PC-9 (cell line): ENCODE data around the gene KLRC1. TPM values are rescaled to one million over a fixed set of nuclear protein-coding genes. Genes with fewer than 3 reads are reported as not detected.

Experiments
- BruUV-seq: library from RNA; stranded (reverse); fragments of 400-500 nt; replicated peaks from 2 replicates; lab custom pipeline; 2021; lab: Mats Ljungman, UMichigan
- CTCF ChIA-PET: fragments of 300-600 bp; sonication (Branson Sonifier 250); formaldehyde crosslinking; loops from one replicate; lab custom pipeline; 2022; ENCODE audit warnings: antibody characterized with exemption; lab: Charles Lee
- POLR2A ChIA-PET: fragments of 300-600 bp; sonication (Branson Sonifier 250); formaldehyde crosslinking; loops from one replicate; lab custom pipeline; 2022; ENCODE audit warnings: antibody characterized with exemption; ENCODE audit not compliant: unreplicated experiment; lab: Charles Lee
- DNase-seq, 2 experiments: peaks; one replicate each; pipeline versions ENCODE4 v3.0.0 to v3.0.0-alpha.2; 2015 to 2022; ENCODE audit warnings: mixed read lengths in 1 of 2
- H2AFZ ChIP-seq: fragments of 200-600 bp; sonication (generic); 2 replicates; pipeline ENCODE4 v1.8.1; 2017; ENCODE audit warnings: antibody characterized with exemption
- H3F3A ChIP-seq: fragments of 200-600 bp; sonication (generic); 2 replicates; pipeline ENCODE4 v1.8.1; 2017; ENCODE audit warnings: antibody characterized with exemption, mild to moderate bottlenecking, low read depth; ENCODE audit not compliant: insufficient read depth
- H3K27ac ChIP-seq: fragments of 200-600 bp; sonication (generic); 2 replicates; pipeline ENCODE4 v1.6.1; 2016; ENCODE audit warnings: mixed run types
- H3K27me3 ChIP-seq: fragments of 200-600 bp; sonication (generic); 2 replicates; pipeline ENCODE4 v1.6.1; 2016; ENCODE audit warnings: low read depth, mixed run types; ENCODE audit not compliant: insufficient read depth
- H3K36me3 ChIP-seq: fragments of 200-600 bp; sonication (generic); 2 replicates; pipeline ENCODE4 v1.6.1; 2016; ENCODE audit warnings: low read depth, mixed run types
- H3K4me1 ChIP-seq: fragments of 200-600 bp; sonication (generic); replicated peaks from 2 replicates; pipeline ENCODE4 v1.6.1; 2016; ENCODE audit warnings: mixed run types; ENCODE audit not compliant: insufficient read depth
- H3K4me2 ChIP-seq: fragments of 200-600 bp; sonication (generic); 2 replicates; pipeline ENCODE4 v1.6.1; 2017; ENCODE audit warnings: mixed run types
- H3K4me3 ChIP-seq: fragments of 200-600 bp; sonication (generic); 2 replicates; pipeline ENCODE4 v1.6.1; 2016; ENCODE audit warnings: mixed run types
- H3K79me2 ChIP-seq: fragments of 200-600 bp; sonication (generic); 2 replicates; pipeline ENCODE4 v1.6.1; 2017; ENCODE audit warnings: low read depth, mixed run types
- H3K9me2 ChIP-seq: fragments of 200-600 bp; sonication (generic); 2 replicates; pipeline ENCODE4 v1.8.1; 2017; ENCODE audit warnings: mild to moderate bottlenecking; ENCODE audit not compliant: insufficient read depth
- H3K9me3 ChIP-seq: fragments of 200-600 bp; sonication (generic); 2 replicates; pipeline ENCODE4 v1.8.1; 2016; ENCODE audit warnings: low read depth; ENCODE audit not compliant: insufficient read depth
- H4K20me1 ChIP-seq: fragments of 200-600 bp; sonication (generic); 2 replicates; pipeline ENCODE4 v1.8.1; 2017; ENCODE audit not compliant: insufficient read depth
- EZH2 ChIP-seq: fragments of 200-600 bp; sonication (generic); IDR thresholded peaks from 2 replicates; pipeline ENCODE4 v1.8.0; 2017; ENCODE audit warnings: antibody characterized with exemption, low read depth
- intact Hi-C: fragments of 100-400 bp; cut with micrococcal nuclease; formaldehyde crosslinking; loops from one replicate; pipeline ENCODE4 v1.10.0; 2022; ENCODE audit not compliant: unreplicated experiment
- total RNA-seq: library from RNA; stranded (reverse); gene quantifications from 2 replicates; pipeline ENCODE4 v1.2.3, GENCODE V29; 2021
- TF ChIP-seq, protein P1 (sequence below): fragments of 200-600 bp; sonication (generic); conservative IDR thresholded peaks from 2 replicates; pipeline ENCODE4 v1.6.1; 2017; ENCODE audit warnings: mixed run types, antibody characterized with exemption, mild to moderate bottlenecking, moderate library complexity

Gene KLRC1
- total RNA-seq, 1 experiment from 2014 or later, result not detected

DNA sequence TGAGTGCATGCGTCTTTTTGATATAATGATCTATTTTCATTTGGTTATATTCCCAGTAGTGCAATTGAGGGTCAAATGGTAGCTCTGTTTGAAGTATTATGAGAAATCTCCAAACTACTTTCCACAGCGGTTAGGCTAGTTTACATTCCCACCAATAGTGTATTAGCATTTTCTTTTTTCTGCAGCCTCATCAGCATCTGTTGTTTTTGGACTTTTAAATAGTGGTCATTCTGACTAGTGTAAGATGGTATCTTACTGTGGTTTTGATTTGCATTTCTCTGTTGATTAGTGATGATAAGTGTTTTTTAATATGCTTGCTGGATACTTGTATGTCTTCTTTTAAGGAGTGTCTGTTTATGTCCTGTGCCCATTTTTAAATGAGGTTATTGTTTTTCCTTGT lies 3.7 kb upstream of the KLRC1 start:
- TF ChIP-seq, protein P1, sequence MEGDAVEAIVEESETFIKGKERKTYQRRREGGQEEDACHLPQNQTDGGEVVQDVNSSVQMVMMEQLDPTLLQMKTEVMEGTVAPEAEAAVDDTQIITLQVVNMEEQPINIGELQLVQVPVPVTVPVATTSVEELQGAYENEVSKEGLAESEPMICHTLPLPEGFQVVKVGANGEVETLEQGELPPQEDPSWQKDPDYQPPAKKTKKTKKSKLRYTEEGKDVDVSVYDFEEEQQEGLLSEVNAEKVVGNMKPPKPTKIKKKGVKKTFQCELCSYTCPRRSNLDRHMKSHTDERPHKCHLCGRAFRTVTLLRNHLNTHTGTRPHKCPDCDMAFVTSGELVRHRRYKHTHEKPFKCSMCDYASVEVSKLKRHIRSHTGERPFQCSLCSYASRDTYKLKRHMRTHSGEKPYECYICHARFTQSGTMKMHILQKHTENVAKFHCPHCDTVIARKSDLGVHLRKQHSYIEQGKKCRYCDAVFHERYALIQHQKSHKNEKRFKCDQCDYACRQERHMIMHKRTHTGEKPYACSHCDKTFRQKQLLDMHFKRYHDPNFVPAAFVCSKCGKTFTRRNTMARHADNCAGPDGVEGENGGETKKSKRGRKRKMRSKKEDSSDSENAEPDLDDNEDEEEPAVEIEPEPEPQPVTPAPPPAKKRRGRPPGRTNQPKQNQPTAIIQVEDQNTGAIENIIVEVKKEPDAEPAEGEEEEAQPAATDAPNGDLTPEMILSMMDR, result no peak
- TF ChIP-seq EZH2, result no peak
- DNase-seq, result no peak
- H3K9me3 ChIP-seq, result no peaks in the 10 kb centered on the region
- H2AFZ ChIP-seq, result no peak overlapping the region
- ChIA-PET POLR2A (no interaction called here), CTCF (no interaction called here)
- H3F3A ChIP-seq, result no peaks in the 10 kb centered on the region
- no TSS peak for BruUV-seq
- intact Hi-C loops, result no loop called here
- H3K36me3 ChIP-seq, result no peaks in the 10 kb centered on the region
- H4K20me1 ChIP-seq, result no peaks in the 10 kb centered on the region
- no peak overlapping the region for H3K27ac ChIP-seq
- H3K79me2 ChIP-seq, result no peaks in the 10 kb centered on the region
- no peak overlapping the region for H3K4me3 ChIP-seq
- no peaks in the 10 kb centered on the region for H3K27me3 ChIP-seq
- H3K9me2 ChIP-seq, result no peaks in the 10 kb centered on the region
- H3K4me1 ChIP-seq, result 0 out of 2 replicates have a peak, but pooled peaks cover 4% of the 10 kb centered on the region
- H3K4me2 ChIP-seq, result no peak overlapping the region

DNA sequence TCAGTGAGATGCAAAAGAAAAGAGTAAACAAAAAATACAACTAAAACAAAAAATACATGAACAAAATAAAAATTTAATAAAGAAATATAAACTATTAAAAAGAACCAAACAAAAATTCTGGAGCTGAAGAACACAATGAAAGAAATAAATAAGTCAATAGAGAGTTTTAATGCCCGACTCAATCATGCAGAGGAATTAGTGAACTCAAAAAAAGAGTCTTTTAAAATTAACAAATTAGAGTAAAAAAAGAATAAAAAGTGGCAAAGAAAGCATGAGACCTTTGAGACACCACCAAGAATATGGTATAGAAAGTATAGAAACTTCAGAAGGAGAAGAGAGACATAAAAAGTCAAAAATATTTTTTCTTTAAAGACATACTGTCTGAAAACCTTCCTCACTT lies 2.6 kb upstream of the KLRC1 start:
- POLR2A ChIA-PET, result no interaction called here
- H3K36me3 ChIP-seq, result no peaks in the 10 kb centered on the region
- no peaks in the 10 kb centered on the region for H3K79me2 ChIP-seq
- H3K4me2 ChIP-seq, result no peak overlapping the region
- H2AFZ ChIP-seq, result no peak overlapping the region
- H3K4me1 ChIP-seq, result 0 out of 2 replicates have a peak, but pooled peaks cover 4% of the 10 kb centered on the region
- no peak for DNase-seq
- no TSS peak for BruUV-seq
- CTCF ChIA-PET, result no interaction called here
- no peak overlapping the region for H3K27ac ChIP-seq
- no peak overlapping the region for H3K4me3 ChIP-seq
- no peaks in the 10 kb centered on the region for H3K9me2 ChIP-seq
- no peaks in the 10 kb centered on the region for H4K20me1 ChIP-seq
- intact Hi-C loops, result no loop called here
- TF ChIP-seq, protein P1, result no peak
- no peak for TF ChIP-seq EZH2
- no peaks in the 10 kb centered on the region for H3K9me3 ChIP-seq
- no peaks in the 10 kb centered on the region for H3F3A ChIP-seq
- H3K27me3 ChIP-seq, result no peaks in the 10 kb centered on the region

DNA sequence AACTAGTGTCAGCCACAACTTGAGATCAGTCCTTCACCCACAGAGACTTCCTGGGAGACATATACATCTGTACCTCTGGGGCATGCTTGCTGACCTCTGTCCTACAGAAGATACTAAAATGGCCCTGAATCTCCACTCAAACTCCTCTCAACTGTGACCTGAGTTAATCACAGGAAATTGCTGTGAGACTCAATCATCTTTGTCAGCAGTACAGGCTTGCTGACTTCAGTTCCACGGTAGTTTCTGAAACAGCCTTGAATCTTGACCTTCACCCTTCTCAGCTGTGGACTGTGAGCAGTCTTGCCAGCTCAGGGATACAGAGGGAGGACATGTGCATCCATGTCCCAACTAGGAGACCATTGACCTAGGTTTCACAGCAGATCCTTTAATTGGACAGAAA lies 1.4 kb upstream of the KLRC1 start:
- no peaks in the 10 kb centered on the region for H3F3A ChIP-seq
- CTCF ChIA-PET, result no interaction called here
- H4K20me1 ChIP-seq, result no peaks in the 10 kb centered on the region
- no peaks in the 10 kb centered on the region for H3K27me3 ChIP-seq
- TF ChIP-seq, protein P1, result no peak
- no peak for TF ChIP-seq EZH2
- no peaks in the 10 kb centered on the region for H3K79me2 ChIP-seq
- H3K4me2 ChIP-seq, result no peak overlapping the region
- no peak for DNase-seq
- no peaks in the 10 kb centered on the region for H3K9me3 ChIP-seq
- H3K36me3 ChIP-seq, result no peaks in the 10 kb centered on the region
- H3K4me1 ChIP-seq, result 0 out of 2 replicates have a peak, but pooled peaks cover 4% of the 10 kb centered on the region
- BruUV-seq, result no TSS peak
- intact Hi-C loops, result no loop called here
- no peak overlapping the region for H3K27ac ChIP-seq
- H2AFZ ChIP-seq, result no peak overlapping the region
- no peak overlapping the region for H3K4me3 ChIP-seq
- POLR2A ChIA-PET, result no interaction called here
- H3K9me2 ChIP-seq, result peaks cover under 1% of the 10 kb centered on the region; the same call in 1 of the 2 replicates
